Dermis microvascular lymphatic vessel endothelial cell (primary cell): ENCODE measurements around the gene BAZ1B. TPM values are rescaled to one million over a fixed set of nuclear protein-coding genes. Genes with fewer than 3 reads are reported as not detected.

Source experiments
- total RNA-seq: library from RNA; depleted of rRNA; stranded (reverse); fragments of >200 nt; gene quantifications from 2 replicates; pipeline ENCODE4 v1.2.1, GENCODE V29; 2014

Gene BAZ1B
- total RNA-seq, 1 donor from 2014 or later: 37.2 TPM

Other genes with a start within 250 kb of the BAZ1B start
- 1.1 and 1.7 TPM in 2 replicates for gene NSUN5, start 213.5 kb downstream of the BAZ1B start, total RNA-seq
- gene TRIM50, start 194.2 kb downstream of the BAZ1B start, total RNA-seq: not detected in 2 replicates
- gene FKBP6, start 194.1 kb downstream of the BAZ1B start, total RNA-seq: not detected in 2 replicates
- 4.4 and 11.0 TPM in 2 replicates for gene FZD9, start 88.5 kb downstream of the BAZ1B start, total RNA-seq
- gene BCL7B, start 35.4 kb upstream of the BAZ1B start, total RNA-seq: 21.3 and 24.9 TPM in 2 replicates
- 38.6 and 70.0 TPM in 2 replicates for gene TBL2, start 56.3 kb upstream of the BAZ1B start, total RNA-seq
- gene MLXIPL, start 102.2 kb upstream of the BAZ1B start, total RNA-seq: not detected in 2 replicates
- gene VPS37D, start 145.5 kb upstream of the BAZ1B start, total RNA-seq: 2.7 and 3.8 TPM in 2 replicates
- 1.0 and 2.0 TPM in 2 replicates for gene DNAJC30, start 161.2 kb upstream of the BAZ1B start, total RNA-seq
- gene BUD23, start 161.3 kb upstream of the BAZ1B start, total RNA-seq: 33.1 and 38.0 TPM in 2 replicates
- gene STX1A, start 197.4 kb upstream of the BAZ1B start, total RNA-seq: 7.0 and 7.2 TPM in 2 replicates
- gene ABHD11, start 216.5 kb upstream of the BAZ1B start, total RNA-seq: 7.1 and 7.7 TPM in 2 replicates
- 0.13 and 0.26 TPM in 2 replicates for gene CLDN3, start 248.0 kb upstream of the BAZ1B start, total RNA-seq